Stimulated activated CD4-positive, alpha-beta T cell treated with anti-CD3 and anti-CD28 coated beads, Interleukin-12 subunit alpha, Interleukin-12 subunit beta, amount 100 ng/mL, for 24 hours (primary cell): ENCODE measurements around the gene KCNN3.
"Not testable (repeated sequence)": the region's sequence is repeated elsewhere in the genome, so short reads cannot be mapped to it uniquely, and the experiment has no call there.

ENCODE experiments used
- DNase-seq, 2 experiments: peaks; one replicate each; pipeline ENCODE4 v3.0.0-alpha.2; 2020; ENCODE audit warnings: low read depth in 2 of 2

The KCNN3 gene

GRCh38 chr1:154703170-154703569 lies 166.9 kb downstream of the KCNN3 start:
- no peak for DNase-seq

DNA sequence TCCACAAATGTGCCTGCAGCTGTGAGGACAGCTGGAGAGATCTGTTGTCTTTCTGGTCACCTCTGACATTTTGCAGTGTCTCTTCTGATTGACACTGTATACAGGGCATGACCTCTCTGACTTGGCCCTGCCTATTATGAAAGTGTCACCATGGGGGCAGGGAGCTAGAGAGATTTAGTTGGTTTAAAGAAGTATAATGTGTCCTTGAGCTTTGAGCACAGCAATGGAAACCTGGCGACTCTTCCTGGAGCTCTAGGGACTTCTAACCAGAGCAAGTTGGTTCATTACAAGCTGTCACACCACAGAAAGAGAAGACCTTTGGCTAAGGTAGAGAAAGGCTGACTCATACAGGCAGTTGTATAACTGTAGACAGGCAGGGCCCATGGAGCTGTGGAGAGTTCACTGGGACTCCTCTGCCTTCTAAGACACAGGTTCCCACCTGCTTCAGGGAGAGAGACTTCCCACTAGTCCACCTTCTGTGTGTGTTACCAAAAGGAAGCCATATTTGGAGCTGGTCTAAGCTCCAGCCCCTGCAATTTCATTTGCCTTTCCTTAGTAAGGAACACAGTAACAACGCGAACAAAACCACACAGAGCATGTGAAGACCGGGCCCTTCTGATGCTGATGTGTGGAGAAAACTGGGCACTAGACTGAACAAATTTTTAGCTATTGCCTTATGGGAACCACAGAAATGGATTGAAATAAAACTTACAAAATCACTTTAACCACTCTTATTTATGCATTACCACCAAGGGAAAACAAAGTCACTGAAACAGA lies 171.6 kb downstream of the KCNN3 start:
- DNase-seq: no peak

DNA sequence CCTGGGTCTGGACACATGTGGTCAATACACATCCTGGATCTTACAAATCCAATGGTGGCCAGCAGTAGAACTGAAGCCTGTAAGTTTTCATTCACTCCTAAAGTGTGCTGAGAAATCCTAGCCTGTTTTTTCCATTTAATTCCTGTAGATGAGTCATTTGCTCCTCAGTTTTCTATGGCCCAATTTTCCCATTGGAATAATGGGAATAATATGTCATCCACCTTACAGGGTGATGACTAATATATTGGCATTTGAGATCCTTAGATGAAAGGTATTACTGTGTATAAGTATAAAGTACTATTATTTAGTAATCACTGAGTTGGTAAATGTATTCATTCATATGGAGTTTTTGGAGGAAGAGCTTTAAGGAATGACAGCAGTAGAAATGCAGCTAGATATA lies 172.4 kb downstream of the KCNN3 start:
- DNase-seq: no peak

DNA sequence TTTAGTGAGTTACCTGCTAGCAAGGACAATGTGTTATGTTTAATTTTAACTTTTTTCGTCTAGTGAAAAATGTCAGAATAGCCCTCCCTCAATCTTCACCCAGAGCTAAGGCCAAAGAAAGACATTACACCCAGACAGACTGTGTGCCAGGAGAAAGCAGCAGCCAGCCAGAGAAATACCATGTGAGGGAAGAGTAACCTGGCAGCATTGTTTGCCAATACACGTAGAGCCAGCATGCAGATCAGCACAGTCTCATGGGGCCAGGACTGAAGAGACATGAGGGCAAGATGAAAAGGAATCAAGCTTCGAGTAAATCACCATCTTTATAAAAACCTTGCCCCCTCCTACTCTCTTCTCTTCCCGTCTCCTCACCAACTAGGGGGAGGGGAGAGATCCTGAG lies 173.6 kb downstream of the KCNN3 start:
- no peak for DNase-seq

DNA sequence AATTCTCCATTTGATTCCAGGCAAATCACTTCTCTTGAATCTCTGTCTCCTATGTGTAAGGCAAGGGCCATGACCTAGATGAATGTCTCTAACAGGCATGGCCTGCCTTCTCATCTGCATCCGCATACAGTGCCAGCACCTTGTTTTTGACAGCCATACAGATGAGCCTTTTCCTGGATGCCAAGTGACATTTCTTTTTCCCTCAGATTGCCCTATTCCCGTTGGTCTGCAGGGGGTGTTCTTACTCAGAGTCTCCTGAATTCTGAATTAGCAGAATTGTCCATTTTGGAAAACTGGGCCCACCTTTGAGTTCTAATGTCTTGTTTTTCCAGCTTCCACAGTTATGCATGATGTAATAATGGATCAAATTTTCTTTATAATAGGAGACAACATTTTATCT lies 174.1 kb downstream of the KCNN3 start:
- DNase-seq: no peak

DNA sequence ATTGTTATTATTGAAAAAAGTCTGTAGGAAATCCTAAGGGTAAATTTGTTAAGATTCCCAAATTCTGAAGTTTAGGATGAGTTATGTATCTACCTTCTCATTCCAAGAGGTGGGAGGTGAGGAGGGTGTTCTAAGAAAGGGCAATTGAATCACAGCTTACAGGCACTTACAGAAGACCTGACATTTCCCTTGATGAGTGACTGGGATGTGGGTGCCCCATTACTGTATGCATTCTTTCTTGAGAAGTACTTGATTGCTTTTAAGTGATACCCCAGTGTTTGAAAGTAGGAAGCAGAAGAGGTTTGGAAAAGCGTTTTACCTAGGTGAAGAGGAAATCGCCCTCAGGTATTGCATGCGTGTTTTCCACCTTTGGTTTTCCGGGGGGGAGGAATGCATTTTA lies 175.1 kb downstream of the KCNN3 start:
- DNase-seq: no peak

DNA sequence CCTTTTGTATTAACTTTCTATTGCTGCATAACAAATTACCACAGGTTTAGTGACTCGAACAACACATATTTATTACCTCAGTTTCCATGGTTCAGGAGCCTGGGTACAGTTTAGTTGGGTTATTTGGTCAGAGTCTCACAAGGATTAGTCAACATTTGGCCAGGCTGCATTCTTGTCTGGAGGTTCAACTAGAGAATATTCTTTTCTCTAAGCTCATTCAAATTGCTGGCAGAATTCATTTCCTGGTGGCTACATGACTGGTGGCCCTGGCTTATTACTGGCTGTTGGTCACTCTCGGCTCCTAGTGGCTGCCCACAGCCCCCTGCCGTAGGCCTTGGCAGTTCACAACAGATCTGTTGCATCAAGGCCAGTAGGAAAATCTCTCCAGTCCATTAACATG lies 181.0 kb downstream of the KCNN3 start:
- DNase-seq: no peak

- no peak for DNase-seq
These were observed 183.6 kb downstream of the KCNN3 start for GRCh38 chr1:154686507-154686906.

- DNase-seq: no peak
These were observed 186.3 kb downstream of the KCNN3 start for GRCh38 chr1:154683820-154684219.

GRCh38 chr1:154682254-154682653 lies 187.8 kb downstream of the KCNN3 start:
- DNase-seq: no peak

- not testable (repeated sequence) for DNase-seq
These were observed 192.2 kb downstream of the KCNN3 start for GRCh38 chr1:154677844-154678243.

DNA sequence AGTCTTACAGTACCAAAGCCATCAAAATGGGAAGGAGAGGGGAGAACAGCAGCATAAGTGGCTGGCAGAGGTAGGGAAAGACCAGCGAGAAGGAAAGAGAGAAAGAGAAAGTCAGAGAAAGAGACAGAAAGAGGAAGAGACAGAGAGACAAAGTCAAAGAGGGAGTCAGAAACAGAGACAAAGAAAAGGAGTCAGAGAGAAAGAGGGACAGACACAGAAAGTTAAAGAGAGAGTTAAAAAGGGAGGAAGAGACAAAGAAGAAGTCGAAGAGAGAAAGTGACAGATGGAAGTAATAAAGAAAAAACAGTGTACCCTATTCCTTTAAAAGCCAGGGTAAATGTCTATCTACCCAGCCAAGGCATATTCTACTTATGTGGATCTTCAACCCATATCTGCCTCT lies 193.2 kb downstream of the KCNN3 start:
- DNase-seq: not testable (repeated sequence)

GRCh38 chr1:154674456-154674855 lies 195.6 kb downstream of the KCNN3 start:
- DNase-seq: not testable (repeated sequence)

GRCh38 chr1:154672245-154672644 lies 197.8 kb downstream of the KCNN3 start:
- not testable (repeated sequence) for DNase-seq

DNA sequence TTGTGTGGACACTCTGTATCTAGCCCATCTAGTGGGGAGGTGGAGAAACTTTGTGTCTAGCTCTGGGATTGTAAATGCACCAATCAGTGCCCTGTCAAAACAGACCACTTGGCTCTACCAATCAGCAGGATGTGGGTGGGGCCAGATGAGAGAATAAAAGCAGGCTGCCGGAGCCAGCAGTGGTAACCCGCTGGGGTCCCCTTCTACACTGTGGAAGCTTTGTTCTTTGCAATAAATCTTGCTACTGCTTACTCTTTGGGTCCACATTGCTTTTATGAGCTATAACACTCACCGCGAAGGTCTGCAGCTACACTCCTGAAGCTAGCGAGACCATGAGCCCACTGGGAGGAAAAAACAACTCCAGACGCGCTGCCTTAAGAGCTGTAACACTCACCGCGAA lies 198.7 kb downstream of the KCNN3 start:
- not testable (repeated sequence) for DNase-seq

DNA sequence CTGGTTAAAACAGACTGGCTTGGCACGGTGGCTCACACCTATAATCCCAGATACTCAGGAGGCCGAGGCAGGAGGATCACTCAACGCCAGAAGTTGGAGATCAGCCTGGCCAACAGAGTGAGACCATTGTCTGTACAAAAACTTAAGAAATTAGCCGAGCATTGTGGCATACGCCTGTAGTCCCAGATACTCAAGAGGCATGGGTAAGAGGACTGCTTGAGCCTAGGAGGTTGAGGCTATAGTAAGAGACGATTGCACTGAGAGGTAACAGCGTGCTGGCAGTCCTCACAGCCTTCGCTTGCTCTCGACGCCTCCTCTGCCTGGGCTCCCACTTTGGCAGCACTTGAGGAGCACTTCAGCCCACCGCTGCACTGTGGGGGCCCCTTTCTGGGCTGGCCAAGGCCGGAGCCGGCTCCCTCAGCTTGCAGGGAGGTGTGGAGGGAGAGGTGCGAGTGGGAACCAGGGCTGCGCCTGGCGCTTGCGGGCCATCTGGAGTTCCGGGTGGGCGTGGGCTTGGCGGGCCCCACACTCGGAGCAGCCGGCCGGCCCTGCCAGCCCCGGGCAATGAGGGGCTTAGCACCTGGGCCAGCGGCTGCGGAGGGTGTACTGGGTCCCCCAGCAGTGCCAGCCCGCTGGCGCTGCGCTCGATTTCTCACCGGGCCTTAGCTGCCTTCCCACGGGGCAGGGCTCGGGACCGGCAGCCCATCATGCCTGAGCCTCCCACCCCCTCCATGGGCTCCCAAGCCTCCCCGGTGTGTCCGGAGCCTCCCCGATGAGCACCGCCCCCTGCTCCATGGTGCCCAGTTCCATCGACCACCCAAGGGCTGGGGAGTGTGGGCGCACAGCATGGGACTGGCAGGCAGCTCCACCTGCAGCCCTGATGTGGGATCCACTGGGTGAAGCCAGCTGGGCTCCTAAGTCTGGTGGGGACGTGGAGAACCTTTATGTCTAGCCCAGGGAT lies 199.5 kb downstream of the KCNN3 start:
- DNase-seq: not testable (repeated sequence)

- peak; percentile 51 to 66 for DNase-seq
These were observed 200.4 kb downstream of the KCNN3 start for GRCh38 chr1:154669464-154670282.

GRCh38 chr1:154666051-154666790 lies 203.9 kb downstream of the KCNN3 start:
- no peak for DNase-seq

DNA sequence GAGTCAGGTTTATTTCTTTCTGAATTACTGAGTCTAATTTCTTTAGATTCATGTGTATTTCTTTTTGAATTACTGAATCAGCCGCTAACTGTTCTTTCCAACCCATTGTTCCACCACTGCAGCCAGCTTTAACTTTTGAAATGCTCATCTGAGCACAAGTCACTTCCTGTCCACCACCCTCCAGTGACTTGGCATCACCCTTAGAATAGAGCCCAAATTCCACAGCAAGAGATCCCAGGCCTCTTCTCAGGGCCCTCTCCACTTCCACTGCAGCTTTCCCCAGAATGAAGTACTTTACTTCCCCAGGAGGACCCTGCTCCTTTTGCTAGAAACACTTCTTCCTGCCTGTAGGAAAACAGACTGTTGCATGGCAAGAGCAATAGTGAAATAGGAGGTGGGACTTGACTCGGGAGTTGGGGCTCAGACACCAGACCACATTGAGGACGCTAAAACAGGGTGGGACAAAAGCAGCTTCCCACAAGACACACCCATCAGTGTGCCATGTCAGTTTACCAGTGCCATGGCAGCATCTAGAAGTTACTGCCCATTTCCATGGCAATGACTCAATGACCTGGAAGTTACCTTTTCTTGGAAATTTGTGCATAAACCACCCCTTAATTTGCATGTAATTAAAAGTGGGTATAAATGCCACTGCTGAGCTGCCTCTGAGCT lies 205.6 kb downstream of the KCNN3 start:
- no peak for DNase-seq

- no peak for DNase-seq
These were observed 206.5 kb downstream of the KCNN3 start for GRCh38 chr1:154663471-154664060.
